Stimulated activated CD8-positive, alpha-beta memory T cell treated with anti-CD3 and anti-CD28 coated beads, Interleukin-12 subunit alpha, Interleukin-12 subunit beta, amount 100 ng/mL, for 1 hour (primary cell): ENCODE measurements around the gene FREM1.

ENCODE experiments used
- DNase-seq: peaks from one replicate; pipeline ENCODE4 v3.0.0-alpha.2; 2020; ENCODE audit warnings: low read depth

The FREM1 gene

DNA sequence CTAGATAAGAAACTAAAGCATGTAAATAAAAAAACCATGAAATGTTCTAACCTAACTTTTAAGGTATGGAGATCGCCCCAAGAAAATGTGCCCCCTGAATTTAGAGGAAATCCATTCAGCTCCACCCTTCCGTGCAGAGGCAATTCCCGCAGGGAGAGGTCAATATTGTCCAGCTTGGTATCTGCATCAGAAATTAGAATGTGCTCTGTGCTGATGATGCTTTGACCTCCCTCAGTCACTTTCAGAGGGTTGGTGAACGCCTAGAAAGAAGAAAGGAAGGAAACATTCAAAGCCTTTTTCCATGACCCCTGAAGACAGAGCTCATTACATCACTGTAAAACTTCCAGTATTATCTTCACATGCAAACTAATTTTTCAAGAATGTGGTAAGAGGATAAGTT lies 91.0 kb downstream of the FREM1 start:
- DNase-seq = no peak

DNA sequence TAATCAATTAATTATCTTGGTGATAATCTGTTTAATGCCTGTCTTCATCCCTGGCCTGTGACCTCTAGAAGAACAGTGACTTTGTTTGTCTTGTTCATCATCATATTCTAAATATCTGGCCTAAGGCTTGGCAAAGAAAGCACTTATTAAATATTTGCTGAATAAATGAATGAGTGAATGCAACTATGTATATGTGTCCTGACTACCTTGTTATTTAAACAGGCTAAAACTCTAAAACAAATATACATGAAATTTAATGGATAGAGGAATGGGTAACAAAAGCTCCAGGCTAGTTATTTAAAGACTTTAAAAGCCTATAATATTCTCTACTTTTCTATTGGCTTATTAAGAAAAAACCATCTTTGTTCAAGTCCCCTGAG lies 96.0 kb downstream of the FREM1 start:
- DNase-seq = no peak

DNA sequence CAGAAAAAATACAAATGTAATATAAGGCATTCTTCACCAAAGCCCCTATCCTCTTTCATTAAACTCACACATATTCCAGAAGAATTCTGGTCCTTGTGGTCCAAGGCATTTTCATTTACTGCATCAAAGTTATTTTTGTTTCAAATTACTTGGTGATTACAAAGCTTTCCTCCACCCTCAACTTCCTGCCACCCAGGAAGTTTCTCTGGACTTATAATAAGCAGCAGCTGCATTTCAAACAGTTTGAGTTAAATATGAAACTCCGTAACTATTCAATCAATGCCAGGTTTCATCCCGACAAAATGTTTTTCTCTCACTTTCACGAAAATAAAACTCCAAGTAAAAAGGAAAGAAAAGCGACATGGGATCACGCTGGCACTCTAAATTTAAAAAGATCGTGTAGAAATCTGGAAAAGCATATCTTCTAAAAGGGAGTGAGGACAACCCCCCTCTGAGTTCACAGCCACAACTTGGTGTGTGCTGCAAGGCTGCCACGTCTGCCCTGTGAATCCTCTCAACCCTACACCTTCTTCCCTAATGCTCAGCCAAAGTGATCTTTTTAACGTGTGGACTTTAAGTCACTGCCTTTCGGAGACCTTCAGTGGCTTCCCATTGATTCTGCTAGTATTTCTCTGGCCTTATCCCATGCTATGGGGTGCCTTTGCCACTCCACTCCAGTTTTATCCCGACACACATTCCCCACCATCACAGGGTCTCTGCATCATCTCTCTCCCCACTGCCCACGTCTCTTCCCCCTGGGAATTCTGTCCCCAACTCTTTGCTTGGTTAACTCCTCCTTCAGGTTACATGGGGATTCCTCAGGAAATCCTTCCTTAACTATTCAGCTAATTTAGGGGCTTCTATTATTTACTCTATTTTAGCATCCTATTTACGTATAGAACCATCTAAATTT lies 96.6 kb downstream of the FREM1 start:
- DNase-seq = no peak

DNA sequence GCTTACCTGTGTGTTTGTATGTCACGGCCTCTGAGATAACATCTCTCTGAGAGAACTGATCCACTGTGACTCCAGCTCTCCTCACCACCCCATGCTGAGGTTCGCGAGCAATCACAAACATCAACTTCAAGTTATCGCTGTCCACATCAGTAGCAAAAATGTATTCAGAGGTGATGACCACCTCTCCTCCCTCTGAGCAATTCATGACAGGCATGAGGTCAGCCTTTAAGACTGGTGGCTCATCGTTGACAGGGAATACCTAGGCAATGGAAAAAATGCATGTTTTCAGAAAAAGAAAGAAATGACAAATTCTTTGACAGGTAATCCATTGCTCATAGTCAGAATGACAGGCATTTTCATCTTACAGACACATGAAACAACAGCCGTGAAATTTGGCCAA lies 97.4 kb downstream of the FREM1 start:
- no peak for DNase-seq

DNA sequence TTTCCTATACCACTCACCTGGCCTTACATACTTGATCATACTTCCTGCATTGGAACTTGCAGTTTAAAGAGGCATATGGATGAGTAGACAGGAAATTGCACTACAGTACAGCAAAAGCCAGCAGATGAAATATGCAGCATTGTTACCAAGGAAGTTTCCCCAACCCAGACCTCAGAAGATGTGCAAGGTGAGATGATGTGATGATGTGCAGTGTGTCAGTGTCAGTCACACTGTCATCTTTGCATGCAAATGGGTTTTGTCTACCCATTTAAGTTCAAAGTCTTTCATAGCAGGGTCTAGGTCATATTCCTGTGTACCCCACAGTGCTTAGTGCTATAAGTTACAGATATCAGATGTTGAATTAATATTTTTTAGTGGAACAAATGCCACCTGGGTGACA lies 98.4 kb downstream of the FREM1 start:
- no peak for DNase-seq

DNA sequence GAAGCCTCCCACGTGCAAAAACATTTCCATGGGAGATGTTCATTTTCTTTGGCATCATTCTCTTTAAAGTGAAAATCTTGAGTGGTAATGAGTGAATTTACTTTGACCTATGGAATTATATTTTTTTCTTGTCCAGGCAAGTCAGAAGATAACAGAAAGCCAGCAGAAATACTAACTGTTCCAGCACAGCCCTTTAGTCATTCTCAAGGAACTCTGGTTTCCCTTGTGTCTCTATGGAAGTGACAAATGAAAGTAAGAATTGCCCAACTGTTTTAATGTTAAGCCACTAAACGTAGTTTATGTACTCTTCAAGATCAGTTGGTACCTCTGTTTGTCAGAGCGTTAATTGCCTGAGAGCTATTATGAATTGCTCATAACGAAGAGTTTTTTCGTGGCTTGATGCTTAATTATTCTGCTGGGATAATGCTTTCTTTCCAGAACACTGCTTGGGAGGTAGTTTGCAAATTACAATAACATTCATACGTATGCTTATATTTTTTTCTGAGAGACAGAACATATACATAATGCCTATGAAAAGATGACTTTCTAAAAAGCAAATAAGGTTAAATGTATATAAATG lies 103.2 kb downstream of the FREM1 start:
- DNase-seq = no peak

DNA sequence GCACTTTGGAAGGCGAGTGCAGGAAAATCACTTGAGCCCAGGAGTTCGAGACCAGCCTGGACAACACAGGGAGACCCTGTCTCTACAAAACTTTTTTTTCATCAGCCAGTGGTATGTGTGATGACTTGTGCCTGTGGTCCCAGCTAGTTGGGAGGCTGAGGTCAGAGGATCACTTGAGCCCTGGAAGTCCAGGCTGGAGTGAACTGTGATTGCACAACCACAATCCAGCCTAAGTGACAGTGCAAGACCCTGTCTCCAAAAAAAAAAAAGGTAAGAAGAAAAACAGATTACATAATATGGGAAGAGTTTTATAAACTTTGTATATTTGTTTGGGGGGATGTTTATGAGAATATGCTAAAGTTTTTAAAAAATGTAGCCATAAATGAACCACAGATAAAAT lies 111.2 kb downstream of the FREM1 start:
- DNase-seq = no peak

DNA sequence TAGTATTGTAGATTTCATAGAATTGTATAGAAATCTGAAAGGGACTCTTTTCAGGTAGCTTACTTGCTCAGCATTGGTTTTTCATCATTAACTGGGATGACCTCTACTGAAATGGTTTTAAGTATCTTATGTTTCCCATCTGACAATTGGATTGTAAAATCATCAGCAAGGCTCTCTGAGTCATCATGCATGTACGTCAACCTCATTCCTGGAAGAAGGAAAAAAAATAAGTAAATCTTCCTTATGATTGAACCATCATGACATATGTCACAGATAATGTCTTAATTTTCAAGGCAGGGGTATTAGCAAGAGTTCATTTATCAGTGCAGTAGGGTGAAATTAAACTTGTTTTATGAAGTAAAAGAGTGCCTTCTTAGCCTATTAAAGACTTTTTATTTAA lies 112.8 kb downstream of the FREM1 start:
- DNase-seq = no peak

DNA sequence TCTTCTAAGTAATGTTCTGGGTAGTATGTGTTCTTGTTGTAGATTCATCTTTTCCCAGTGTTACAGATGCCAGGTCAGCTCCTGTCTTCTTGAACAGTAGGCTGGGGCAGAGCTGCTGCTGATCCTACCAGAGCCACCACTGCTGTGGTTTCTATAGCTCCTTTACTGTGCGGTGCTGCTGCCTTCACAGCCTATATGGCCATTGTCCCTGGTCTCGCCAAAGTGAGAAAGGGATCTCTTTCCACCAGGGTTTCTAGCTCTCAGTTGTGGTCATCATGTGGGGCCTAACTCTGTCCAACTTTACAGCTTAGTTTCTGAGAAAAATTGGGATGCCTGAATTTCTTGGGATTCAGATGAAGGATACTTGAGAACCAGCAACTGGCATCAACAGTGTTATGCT lies 116.8 kb downstream of the FREM1 start:
- DNase-seq = no peak

DNA sequence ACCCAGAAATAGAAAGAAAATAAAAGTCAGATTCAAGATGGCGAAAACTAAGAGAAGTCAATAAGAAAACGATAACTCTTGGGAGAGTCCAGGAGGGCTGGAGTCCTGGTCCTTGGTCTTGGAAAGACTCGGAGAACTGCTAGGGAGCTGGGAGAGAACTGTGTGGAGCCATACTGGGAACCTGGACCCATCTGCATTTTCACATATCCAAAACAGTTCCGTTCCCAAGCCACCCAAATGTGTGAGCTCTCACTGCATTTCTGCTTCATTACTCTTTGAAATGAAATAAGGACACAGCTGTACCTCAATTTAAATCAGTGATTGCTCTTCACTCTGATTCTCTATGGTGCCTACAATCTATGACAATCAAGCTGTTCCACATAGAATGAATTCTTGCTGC lies 119.6 kb downstream of the FREM1 start:
- DNase-seq = no peak

DNA sequence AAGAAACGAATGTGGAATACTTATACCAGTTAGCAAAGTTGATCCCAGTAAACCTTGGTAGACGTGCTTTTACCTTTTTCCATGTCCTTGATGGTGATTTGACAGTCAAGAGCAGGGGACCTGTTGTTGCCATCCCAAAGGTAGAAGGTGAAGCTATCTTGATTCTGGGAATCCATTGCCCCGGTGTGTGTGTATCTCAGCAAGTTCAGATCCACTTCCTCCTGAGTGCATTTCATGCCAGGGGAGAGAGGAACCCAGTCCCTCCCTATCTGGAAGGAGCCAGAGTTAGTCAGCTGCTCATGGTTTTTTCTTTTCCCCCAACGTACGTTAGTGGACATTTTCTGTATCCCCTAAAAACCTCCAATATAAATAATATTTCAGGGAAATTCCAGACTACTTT lies 121.4 kb downstream of the FREM1 start:
- DNase-seq = no peak

DNA sequence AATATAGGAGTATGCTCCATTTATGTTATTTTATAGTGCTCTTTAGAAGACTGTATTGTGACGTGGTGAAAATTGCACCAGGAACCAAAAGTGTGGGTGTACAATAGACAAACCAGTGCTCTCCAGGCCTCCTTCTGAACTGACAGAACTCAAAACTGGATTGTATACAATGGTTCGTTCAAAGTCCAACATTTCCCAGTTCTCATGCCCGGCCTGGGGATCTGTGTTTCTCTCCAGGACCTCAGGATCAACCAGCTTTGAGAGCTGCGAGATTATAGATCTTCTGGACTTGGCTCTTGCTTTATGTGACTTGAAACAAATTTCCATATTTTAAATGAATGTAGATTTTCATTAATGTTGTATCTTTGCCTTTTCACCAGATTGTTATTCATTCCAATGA lies 126.9 kb downstream of the FREM1 start:
- DNase-seq = no peak

DNA sequence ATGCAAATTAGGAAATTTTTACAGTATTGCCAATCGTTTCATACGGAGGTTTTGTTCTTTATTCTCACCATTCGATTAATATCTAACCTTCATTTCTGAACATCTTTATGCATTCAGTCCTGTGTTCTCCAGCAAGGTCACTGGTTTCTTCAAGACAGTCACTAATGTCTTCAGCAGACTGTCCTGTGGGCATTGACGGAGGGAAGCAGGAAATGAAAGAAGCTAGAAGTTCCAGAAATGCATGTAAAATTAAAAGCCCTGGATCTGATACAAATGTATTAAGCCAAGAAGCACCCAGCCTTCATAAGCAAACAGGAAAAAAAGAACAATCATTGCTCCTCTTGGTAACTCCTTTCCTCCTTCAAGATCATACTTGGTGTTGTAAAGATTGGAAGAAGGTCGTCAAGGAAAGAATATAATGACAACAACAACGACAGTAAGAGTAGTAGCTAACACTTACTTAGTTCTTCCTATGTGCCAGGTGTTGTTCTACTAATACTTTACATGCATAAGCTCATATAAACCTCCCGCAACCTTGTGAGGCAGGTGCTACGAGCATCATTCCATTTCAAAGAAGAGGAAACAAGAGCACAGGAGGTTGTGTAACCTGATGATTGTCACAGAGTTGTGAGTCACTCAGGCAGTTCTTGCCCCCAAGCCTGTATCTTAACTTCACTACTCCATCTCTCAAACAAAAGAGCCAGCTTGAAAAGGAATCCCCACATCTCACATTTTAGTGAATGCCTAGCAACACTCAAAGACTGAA lies 127.8 kb downstream of the FREM1 start:
- DNase-seq = no peak

DNA sequence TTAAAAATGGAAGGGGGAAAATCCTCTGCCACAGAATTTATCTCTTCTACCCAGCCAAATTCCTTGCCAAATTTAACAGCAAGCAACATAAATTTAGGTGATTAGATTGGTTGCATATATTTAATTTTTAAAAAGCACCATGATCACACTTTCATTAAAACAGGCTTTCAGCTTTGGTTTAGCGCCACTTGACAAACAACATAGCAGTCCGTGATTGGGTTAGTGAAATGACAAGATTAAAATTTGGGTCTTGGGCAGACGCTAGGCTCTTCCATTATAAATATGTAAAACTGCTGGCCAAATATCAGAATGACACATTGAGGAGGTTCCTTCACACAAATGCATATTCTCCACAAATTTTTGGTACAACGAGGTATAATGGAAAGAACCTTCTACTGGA lies 129.5 kb downstream of the FREM1 start:
- no peak for DNase-seq

DNA sequence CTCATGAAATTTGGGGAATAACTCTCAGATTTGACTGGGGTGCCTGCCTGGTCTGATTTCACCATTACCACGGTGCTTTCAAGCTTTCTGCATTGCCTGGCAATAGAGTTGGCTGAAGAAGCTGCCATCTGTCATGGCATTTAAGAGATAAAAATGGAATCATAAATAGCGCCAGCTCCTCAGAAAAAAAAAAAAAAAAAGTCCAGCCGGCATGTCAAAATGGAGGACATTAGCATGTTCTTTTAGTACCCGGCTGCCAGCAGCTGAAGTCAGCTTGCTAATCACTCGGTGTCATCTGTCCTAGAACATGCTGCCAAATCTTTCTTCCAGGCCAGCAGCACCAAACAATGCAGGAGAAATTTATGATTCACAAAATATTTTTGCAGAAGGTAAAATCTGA lies 130.0 kb downstream of the FREM1 start:
- no peak for DNase-seq

DNA sequence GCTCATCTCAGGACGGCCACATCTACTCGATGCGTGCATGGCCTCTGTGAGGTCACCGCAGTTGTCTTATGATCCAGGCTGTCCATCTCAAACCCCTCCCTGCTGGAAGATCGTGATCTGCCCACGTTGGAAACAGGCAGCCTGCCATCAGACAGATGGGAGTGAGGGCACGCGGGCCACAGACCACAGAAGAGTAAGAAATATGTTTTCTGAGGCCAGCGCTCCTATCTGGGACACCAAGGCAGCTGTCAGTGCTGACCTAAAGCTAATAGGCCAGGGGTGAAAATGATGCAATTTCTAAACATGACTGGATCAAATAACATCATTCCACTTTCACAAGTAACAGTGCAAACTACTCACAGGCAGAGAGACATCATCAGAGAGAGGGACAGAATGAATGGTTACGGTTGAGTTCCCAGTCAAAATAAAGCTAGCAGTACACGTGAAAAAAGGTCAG lies 130.6 kb downstream of the FREM1 start:
- no peak for DNase-seq

DNA sequence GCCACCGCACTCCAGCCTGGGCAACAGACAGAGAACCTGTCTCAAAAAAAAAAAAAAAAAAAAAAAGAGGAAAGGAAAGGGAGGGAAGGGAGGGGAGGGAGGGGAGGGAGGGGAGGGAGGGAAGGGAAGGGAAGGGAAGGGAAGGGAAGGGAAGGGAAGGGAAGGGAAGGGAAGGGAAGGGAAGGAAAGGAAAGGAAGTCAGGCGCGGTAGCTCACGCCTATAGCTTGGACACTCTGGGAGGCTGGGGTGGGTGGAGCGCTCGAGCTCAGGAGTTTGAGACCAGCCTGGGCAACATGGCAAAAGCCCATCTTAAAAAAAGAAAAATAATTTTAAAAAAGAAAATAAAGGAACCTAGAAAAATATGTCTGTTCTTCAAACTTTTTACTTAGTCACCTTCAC lies 131.7 kb downstream of the FREM1 start:
- no peak for DNase-seq

DNA sequence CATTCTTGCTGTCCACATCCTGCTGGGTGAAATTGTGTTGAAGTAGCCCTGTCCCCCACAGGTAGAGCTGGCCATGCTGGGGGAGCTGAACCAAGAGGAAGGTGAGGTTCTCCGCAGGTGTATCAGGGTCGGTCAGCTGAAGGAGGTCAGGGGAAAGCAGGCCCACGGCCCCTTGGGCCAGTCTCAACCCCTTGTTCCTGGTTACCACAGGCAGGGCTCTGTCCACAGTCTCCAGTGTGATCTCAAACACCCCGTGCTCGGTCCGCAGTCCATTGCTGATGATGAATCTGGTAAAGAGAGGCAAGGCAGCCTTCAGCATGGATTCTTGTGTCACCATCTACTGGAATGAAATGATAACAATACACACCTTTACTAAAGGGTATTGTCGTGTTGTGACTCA lies 134.3 kb downstream of the FREM1 start:
- DNase-seq = no peak

DNA sequence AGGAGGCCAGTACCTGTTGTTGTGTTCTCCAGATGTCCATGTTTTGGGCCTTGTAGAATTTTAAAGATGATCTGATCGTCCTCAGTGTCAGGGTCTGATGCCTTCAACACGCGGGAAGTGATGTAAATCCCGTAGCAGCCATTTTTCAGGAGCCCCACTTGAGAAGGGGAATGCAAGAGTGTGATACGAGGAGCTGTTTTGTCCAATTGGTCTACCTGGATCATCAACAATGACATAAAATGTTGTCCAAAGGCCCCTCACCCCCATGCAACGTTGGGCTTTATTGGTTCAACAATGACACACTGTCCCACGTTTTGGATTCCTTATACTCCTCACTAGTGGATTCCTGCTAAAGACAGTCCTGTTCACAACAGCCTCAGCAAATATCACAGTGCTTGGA lies 139.6 kb downstream of the FREM1 start:
- DNase-seq = no peak

DNA sequence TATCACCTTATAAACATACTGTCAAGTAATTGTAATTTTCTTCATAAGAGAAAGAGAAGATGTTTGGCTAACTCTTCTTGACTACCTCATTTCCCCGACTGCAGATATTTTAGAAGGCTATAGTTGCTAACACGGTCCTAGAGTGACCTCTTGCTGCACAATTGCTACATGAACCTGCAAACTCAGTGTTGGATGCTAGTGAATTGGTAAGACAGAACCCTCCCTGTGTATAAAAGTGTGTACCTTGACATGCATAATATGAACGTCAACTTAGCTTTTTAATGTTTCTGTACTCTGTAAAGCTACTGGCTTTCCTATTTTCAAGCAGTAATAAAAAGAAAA lies 141.0 kb downstream of the FREM1 start:
- DNase-seq = no peak

DNA sequence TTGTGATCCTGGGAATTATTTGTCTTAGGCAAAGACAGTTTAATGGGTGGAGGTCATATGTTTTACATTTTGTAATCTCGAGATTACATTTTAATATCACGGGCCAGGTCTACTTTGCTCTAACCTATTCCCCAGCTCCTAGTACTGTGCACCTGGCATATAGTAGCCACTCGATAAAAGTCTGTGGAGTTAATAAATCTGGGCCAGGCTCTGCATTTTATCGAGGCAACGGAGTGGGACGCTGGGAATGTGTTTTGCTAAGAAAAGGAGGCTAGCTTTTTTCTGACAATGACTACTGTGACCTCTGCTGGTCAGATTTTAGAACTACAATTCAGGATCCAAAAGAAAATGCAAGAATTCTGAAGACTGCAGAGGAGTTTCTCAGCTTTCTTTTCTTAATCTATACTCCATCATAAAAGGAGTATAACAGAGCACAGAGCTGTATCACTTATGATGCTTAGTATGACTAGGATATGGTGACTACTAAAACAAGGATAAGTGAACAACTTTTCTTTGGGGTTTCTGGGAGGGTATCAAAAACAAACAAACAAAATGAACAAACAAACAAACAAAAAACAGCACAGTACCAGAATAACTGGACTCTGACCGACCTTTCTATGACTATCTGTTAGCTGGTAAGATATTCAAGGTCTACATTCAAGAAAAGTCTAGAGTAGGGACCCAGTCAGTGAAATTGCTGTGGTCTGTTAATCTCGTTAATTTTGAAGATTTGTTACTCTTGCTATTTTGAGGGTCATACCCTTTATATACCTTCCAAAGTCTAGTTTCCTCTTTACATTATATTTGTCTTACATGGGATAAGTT lies 141.6 kb downstream of the FREM1 start:
- DNase-seq = no peak

DNA sequence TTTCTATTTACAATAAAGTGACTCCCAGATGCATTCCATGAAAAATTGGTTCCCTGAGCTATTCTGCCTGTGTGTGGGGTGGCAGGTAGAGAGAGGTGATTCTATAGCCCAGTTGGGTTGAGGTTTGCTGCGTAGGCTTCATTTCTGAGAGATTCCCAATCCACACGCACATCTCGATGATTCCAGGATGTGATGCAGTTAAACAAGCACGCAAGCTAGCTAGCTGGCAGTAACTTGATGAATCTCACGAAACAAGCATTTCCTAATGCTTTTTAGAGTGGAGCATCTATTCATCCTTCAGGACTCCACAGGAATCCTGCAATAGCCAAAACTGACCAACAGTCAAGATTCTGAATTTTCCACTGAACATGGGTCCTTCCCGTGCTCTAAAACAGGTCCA lies 143.9 kb downstream of the FREM1 start:
- DNase-seq = no peak
